Measurements from ENCODE around the gene PITPNM3. TPM values are rescaled to one million over a fixed set of nuclear protein-coding genes. Genes with fewer than 3 reads are reported as not detected.

The PITPNM3 gene
- total RNA-seq, 4 donors from 2014 or later: 12.7 to 51.6 (median 29.7) TPM

DNA sequence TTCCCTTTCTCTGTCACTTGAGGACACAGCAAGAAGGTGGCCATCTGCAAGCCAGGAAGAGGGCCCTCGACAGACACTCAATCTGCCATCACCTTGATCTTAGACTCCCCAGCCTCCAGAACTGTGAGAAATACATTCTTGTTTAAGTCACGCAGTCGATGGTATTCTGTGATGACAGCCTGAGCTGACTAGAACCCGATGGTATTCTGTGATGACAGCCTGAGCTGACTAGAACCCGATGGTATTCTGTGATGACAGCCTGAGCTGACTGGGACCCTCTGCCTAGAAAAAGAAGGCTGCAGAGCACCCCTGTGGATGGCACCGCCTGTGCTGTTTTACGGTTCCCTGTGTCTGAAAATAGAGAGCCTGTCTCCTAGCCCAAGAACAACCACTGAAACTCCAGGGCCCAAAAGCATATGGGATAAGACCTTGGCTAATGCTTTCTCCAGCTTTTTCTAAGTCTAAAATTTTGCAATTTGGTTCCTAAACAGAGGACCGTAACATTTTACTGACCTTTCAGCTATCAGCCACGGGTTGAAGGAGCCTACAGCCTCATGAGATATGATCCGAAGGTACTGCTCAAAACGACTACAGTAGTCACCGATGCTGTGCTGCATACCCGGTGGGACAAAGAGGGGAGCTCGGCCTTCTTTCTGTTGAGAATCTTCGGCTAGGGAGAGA is 33.1 kb upstream of the PITPNM3 start:
- Histone ChIP-seq H3K9me3 (no peaks in the 10 kb centered on the region), H3K27ac (no peak overlapping the region), H3K4me3 (no peak overlapping the region), H3K4me1 (peaks cover 0 to 14% (median 7%) of the 10 kb centered on the region in 4 donors), H3K27me3 (no peaks in the 10 kb centered on the region), H3K36me3 (peaks cover 0 to 67% (median 30%) of the 10 kb centered on the region in 4 donors)
- in situ Hi-C loops (cut with MboI; ENCODE audit: low pct_ligation_motif_present in 1 of 4, low pct_unique_long_range_greater_than_20kb in 1 of 4, low sequenced_read_pairs in 3 of 4): no loop called here
- DNase-seq: no peak
- intact Hi-C loops (cut with DNase I; ENCODE audit: low total_unique reads): no loop called here
- WGBS, 2 donors (ENCODE audit: low coverage in 1 of 2): 96 to 97% methylated on average over 9 to 15 of the region's 15 CpGs
- TF ChIP-seq CTCF (IDR thresholded peaks at IDR 0.05) (no peak), EP300 (IDR thresholded peaks at IDR 0.05; ENCODE audit: low read depth) (no peak), POLR2AphosphoS5 (IDR thresholded peaks at IDR 0.05) (no peak), POLR2A (IDR thresholded peaks at IDR 0.05) (no peak)

DNA sequence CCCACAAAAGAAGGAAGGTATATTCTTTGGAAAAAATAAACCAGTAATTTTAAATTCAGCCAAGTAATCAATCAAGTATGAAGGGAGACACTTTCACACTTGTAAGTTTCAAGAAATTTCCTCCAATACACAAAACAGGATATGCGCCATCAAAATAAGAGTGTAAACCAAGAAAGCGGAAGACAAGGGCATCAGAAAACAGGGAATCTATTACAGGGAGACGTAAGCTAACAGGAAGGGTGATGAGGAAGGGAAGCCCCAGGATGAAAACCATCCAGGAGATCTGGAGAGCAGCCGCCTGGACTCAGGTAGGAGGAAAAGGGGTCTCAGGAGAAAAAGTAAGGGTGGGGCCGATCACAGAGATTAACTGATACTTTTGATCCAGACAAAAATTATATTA is 31.8 kb upstream of the PITPNM3 start:
- in situ Hi-C loops (cut with MboI; ENCODE audit: low pct_ligation_motif_present in 1 of 4, low pct_unique_long_range_greater_than_20kb in 1 of 4, low sequenced_read_pairs in 3 of 4) (no loop called here), intact Hi-C loops (cut with DNase I; ENCODE audit: low total_unique reads) (no loop called here)
- DNase-seq: no peak
- no peak overlapping the region for H3K4me3 ChIP-seq
- H3K27me3 ChIP-seq: no peaks in the 10 kb centered on the region
- H3K4me1 ChIP-seq: peaks cover 0 to 14% (median 7%) of the 10 kb centered on the region in 4 donors
- no peak overlapping the region for H3K27ac ChIP-seq
- no peaks in the 10 kb centered on the region for H3K9me3 ChIP-seq
- 95 to 96% methylated on average over 4 to 5 of the region's 5 CpGs for WGBS, 2 donors (ENCODE audit: low coverage in 1 of 2)
- H3K36me3 ChIP-seq: peaks cover 0 to 65% (median 31%) of the 10 kb centered on the region in 4 donors
- TF ChIP-seq POLR2A (IDR thresholded peaks at IDR 0.05): no peak
- no peak for TF ChIP-seq CTCF (IDR thresholded peaks at IDR 0.05)

GRCh38 chr17:6587310-6587709 is 31.0 kb upstream of the PITPNM3 start:
- in situ Hi-C loops (cut with MboI; ENCODE audit: low pct_ligation_motif_present in 1 of 4, low pct_unique_long_range_greater_than_20kb in 1 of 4, low sequenced_read_pairs in 3 of 4) (no loop called here), intact Hi-C loops (cut with DNase I; ENCODE audit: low total_unique reads) (no loop called here)
- Histone ChIP-seq H3K4me1 (peaks cover 0 to 7% (median 6%) of the 10 kb centered on the region in 4 donors), H3K9me3 (no peaks in the 10 kb centered on the region), H3K27me3 (no peaks in the 10 kb centered on the region), H3K36me3 (peaks cover 0 to 69% (median 33%) of the 10 kb centered on the region in 4 donors), H3K4me3 (no peak overlapping the region), H3K27ac (no peak overlapping the region)
- no peak for DNase-seq
- TF ChIP-seq POLR2AphosphoS5 (IDR thresholded peaks at IDR 0.05): no peak
- WGBS, 2 donors (ENCODE audit: low coverage in 1 of 2): 87 to 97% methylated on average over 3 to 4 of the region's 4 CpGs

- in situ Hi-C loops (cut with MboI; ENCODE audit: low pct_ligation_motif_present in 1 of 4, low pct_unique_long_range_greater_than_20kb in 1 of 4, low sequenced_read_pairs in 3 of 4): no loop called here
- Histone ChIP-seq H3K27me3 (no peaks in the 10 kb centered on the region), H3K36me3 (peaks cover 0 to 53% (median 25%) of the 10 kb centered on the region in 4 donors), H3K27ac (no peak overlapping the region), H3K4me1 (no peaks in the 10 kb centered on the region), H3K4me3 (no peak overlapping the region), H3K9me3 (no peaks in the 10 kb centered on the region)
- TF ChIP-seq POLR2AphosphoS5 (IDR thresholded peaks at IDR 0.05): no peak
- no peak for TF ChIP-seq CTCF (IDR thresholded peaks at IDR 0.05)
- TF ChIP-seq POLR2A (IDR thresholded peaks at IDR 0.05): no peak
- no peak for TF ChIP-seq EP300 (IDR thresholded peaks at IDR 0.05; ENCODE audit: low read depth)
- no peak for DNase-seq
- 97 to 100% methylated on average over 4 of the region's 4 CpGs for WGBS, 2 donors (ENCODE audit: low coverage in 1 of 2)
- intact Hi-C loops (cut with DNase I; ENCODE audit: low total_unique reads): no loop called here
These were observed 27.1 kb upstream of the PITPNM3 start for GRCh38 chr17:6583411-6583810.

GRCh38 chr17:6580625-6581024 is 24.3 kb upstream of the PITPNM3 start:
- H3K27ac ChIP-seq: no peak overlapping the region
- no peak for TF ChIP-seq CTCF (IDR thresholded peaks at IDR 0.05)
- TF ChIP-seq POLR2A (IDR thresholded peaks at IDR 0.05): no peak
- TF ChIP-seq EP300 (IDR thresholded peaks at IDR 0.05; ENCODE audit: low read depth): no peak
- TF ChIP-seq POLR2AphosphoS5 (IDR thresholded peaks at IDR 0.05): no peak
- peaks cover 0 to 25% (median 12%) of the 10 kb centered on the region in 4 donors for H3K36me3 ChIP-seq
- in situ Hi-C loops (cut with MboI; ENCODE audit: low pct_ligation_motif_present in 1 of 4, low pct_unique_long_range_greater_than_20kb in 1 of 4, low sequenced_read_pairs in 3 of 4) (no loop called here), intact Hi-C loops (cut with DNase I; ENCODE audit: low total_unique reads) (loop anchor here (1.0 kb wide), 1 partner anchor 17 kb away; no protein-coding TSS in a partner anchor)
- no peak for DNase-seq
- H3K4me1 ChIP-seq: peaks cover 0 to 2% (median 0%) of the 10 kb centered on the region in 4 donors
- WGBS, 2 donors (ENCODE audit: low coverage in 1 of 2): 60 to 74% methylated on average over 4 to 9 of the region's 9 CpGs
- no peaks in the 10 kb centered on the region for H3K9me3 ChIP-seq
- H3K4me3 ChIP-seq: no peak overlapping the region
- no peaks in the 10 kb centered on the region for H3K27me3 ChIP-seq

Data from transverse colon (tissue), 4 donors.